Eye (tissue), 1 donor: ENCODE results near the gene RD3L.

Experiments
- DNase-seq: peaks from one replicate; pipeline ENCODE4 v3.0.0-alpha.2; 2015

Gene RD3L

GRCh38 chr14:103941973-103942736, at the start of gene RD3L:
RD3L (minus strand) TSS chr14:103942529; CDS start chr14:103941695, 834 bp downstream.
- no peak for DNase-seq

DNA sequence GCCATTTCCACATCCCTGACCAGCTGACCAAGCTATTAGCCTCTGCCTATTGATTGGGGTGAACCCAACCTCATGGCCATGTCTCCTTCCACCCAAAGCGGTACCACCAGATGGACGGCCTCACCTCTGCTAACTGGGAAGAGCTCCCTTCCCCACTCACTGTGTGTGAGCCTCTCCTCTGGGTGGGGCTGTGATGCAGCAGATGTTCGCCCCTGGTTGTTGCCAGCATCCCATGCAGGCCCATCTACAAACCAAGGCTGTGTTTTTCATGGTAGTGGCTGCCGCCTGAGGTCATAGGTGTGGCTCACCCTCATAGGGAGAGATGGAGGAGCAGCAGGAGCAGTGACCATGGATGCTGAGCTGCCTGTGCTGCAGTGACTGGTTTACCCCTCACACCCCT, 47.6 kb upstream of the RD3L start:
- no peak for DNase-seq

GRCh38 chr14:103989034-103989433, 46.7 kb upstream of the RD3L start:
- no peak for DNase-seq

DNA sequence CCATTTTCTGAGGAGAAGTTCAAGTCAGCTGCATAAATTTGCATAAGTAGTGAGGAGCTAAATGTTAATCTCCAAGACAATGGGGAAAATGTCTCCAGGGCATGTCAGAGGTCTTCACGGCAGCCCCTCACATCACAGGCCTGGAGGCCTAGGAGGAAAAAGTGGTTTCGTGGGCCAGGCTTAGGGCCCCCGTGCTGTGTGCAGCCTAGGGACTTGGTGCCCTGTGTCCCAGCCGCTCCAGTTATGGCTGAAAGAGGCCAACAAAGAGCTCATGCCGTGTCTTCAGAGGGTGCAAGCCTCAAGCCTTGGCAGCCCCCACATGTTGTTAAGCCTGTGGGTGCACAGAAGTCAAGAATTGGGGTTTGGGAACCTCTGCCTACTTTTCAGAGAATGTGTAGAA, 41.9 kb upstream of the RD3L start:
- no peak for DNase-seq

- peak; percentile 32 for DNase-seq
Observed at GRCh38 chr14:103980623-103981238, 38.4 kb upstream of the RD3L start.

- DNase-seq, result no peak
Observed at GRCh38 chr14:103974575-103974974, 32.2 kb upstream of the RD3L start.

GRCh38 chr14:103973354-103973753, 31.0 kb upstream of the RD3L start:
- DNase-seq, result peak; percentile 22

GRCh38 chr14:103969961-103970360, 27.6 kb upstream of the RD3L start:
- no peak for DNase-seq

DNA sequence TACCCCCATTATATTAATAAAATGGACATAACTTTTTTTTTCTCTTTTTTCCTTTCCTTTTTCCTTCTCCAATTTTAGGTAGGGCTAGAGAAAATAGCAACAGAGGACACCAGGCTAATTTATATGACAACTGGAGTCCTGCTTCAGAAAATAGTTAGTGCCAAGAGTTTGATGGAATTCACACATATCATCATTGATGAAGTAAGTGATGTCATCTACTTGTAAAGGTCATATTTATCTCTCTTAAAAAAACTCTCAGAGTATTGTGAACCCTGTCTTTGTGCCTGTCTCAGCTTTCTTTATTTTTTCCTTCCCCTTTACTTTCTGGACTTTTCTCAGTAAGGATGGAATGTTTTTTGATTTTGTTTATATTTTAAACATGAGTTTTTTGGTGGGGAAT, 24.3 kb upstream of the RD3L start:
- DNase-seq, result no peak

DNA sequence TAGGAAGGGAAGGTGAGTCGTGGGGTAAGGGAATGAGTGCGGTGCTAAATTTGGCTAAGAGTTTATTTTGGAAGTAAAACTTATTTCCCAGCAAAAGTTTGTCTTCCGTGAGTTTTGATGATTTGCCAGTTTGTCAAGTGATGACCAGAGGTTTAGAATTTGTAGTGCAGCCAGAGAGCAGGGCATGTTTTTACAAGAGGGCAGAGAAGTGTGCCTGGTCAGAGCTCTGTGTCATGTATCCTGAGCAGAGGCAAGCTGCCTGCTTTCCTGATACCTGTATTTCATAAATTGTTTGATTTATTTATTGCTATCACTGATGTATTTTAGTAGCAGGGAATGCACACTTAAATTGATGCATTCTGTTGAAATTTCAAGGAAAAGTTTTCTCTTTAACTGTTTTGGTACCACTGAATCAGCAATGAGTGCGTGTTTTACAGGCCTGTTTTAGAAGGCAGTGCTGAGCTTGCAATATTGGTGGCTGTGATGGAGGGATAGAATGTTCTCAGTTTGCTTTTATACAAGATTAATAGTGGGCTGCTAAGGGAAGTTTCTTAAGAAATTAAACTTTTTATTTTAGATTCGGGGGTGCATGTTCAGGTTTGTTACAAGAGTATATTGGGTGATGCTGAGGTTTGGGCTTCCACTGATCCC, 19.7 kb upstream of the RD3L start:
- DNase-seq, result no peak

GRCh38 chr14:103960457-103961055, 18.2 kb upstream of the RD3L start:
- peak; percentile 84 for DNase-seq

DNA sequence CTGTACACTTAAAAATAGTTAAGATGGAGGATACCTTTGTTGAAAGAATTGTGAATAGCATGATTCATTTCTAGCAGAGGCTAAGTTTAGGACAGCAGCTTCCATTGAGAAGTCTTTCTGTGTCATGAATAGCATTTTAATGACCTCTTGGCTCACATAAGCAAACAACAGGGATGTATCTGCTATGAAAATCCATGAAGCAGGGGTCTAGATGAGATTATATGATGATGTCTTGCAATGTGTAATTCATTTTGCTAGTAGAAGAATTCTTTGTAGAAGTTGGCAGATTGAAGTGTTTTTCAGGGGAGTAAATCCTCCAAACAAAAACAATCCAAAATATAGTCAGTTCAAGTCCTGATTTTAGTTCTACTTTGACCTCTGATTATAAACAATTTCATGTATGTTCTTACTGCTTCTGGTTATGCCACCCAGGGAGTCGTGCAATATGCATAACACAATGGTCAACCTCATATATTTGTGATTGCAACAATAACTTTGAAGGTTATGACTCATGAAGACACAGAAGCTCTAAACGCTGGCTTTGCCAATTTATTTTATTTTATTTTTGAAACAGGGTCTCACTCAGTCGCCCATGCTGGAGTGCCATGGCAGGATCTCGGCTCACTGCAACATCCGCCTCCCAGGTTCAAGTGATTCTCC, 6.9 kb upstream of the RD3L start:
- no peak for DNase-seq

DNA sequence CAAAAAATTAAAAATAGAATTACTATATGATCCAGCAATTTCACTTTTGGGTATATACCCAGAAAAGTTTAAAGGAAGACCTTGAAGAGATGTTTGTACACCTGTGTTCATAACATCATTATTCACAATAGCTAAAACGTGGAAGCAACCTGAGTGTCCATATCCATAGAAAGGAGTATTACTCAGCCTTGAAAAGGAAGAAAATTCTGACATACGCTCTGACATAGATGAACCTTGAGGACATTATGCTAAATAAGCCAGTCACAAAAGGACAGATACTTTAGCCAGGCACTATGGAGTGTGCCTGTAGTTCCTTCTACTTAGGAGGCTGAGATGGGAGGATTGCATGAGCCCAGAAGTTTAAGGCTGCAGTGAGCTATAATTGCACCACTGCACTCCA, 6.1 kb upstream of the RD3L start:
- DNase-seq, result no peak

DNA sequence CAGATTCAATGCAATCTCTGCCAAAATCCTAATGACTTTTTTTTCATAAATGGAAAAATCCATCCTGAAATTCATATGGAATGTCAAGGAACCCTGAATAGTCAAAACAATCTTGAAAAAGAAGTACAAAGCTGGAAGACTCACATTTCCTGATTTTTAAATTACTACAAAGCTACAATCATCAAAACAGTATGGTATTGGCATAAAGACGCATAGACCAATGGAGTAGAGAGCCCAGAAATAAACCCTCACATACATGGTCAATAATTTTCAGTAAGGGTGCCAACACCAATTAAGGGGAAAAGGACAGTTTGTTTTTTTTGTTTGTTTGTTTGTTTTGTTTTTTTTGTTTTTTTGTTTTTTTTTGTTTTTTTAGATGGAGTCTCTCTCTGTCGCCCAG, 4.6 kb upstream of the RD3L start:
- no peak for DNase-seq

GRCh38 chr14:103943673-103944072, 1.3 kb upstream of the RD3L start:
- DNase-seq, result peak; percentile 96

DNA sequence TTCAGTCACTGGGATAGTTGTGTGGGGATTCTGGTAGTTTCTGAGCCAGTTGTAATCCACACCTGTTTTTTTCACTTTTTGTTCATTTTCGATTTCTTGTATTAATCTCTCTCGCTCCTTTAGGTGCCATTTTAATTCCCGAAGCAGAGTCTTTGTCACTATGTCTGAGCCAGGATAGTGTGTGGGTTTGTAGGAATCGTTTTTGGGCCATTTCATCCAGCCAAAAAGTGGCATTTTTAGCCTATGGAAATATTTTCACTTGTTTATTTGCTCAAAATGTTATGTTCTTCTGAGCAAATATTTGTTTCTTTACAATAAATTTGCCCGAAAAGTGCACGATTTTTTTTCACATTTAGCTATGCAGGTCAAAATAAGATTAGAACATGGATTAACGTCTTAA, 867 bp downstream of the RD3L start:
- DNase-seq, result no peak

GRCh38 chr14:103935102-103935501, 7.2 kb downstream of the RD3L start:
- no peak for DNase-seq

DNA sequence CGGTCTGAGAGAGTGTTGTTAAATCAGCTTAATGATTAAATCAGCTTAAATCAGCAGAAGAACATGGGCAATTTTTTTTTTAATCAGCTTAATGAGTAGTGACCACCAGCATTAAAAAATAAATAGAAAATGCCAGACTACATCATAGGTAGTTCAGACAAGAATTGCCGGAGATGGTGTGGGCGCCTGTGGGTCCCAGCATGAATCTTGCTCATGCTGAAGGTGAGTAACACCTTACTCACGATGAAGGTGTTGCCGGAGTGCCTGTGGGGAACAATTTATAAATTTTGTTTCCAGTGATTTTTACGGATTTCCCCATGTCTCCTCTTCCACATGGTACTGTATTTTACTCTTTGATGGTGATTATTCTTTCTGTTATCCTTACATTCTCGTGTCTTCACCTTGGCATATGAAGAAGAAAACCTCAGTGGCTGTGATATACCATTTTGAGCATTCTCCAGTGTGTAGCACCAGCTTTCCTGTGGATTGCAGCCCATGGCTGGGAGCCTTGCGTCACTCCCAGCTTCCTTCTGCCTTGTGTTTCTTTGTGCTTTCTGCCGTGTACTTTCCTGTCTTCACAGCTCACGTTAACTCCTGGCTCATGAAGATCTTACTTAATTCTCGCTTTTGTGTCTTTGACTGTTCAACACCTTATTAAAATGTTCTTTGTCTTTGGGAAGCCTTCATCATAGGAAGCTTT, 9.4 kb downstream of the RD3L start:
- DNase-seq, result no peak

- no peak for DNase-seq
Observed at GRCh38 chr14:103931422-103931821, 10.9 kb downstream of the RD3L start.

DNA sequence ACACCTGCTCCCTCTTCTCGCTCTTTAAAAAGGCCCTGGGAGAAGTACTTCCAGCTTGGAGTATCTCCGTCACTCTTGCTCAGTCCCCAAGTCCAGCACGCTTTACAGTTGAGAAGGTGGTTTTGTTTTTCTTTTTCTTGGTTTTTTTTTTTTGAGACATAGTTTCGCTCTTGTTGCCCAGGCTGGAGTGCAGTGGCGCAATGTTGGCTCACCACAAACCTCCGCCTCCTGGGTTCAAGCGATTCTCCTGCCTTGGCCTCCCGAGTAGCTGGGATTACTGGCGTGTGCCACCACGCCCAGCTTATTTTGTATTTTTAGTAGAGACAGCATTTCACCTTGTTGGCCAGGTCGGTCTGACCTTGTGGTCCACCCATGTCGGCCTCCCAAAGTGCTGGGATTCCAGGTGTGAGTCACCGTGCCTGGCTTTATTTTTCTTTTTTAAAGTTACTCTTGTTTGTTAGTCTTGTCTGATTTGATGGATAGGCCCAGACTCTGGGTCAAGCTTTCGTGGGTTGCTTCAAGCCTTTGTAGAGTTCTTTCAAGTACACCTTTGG, 12.2 kb downstream of the RD3L start:
- DNase-seq, result no peak

DNA sequence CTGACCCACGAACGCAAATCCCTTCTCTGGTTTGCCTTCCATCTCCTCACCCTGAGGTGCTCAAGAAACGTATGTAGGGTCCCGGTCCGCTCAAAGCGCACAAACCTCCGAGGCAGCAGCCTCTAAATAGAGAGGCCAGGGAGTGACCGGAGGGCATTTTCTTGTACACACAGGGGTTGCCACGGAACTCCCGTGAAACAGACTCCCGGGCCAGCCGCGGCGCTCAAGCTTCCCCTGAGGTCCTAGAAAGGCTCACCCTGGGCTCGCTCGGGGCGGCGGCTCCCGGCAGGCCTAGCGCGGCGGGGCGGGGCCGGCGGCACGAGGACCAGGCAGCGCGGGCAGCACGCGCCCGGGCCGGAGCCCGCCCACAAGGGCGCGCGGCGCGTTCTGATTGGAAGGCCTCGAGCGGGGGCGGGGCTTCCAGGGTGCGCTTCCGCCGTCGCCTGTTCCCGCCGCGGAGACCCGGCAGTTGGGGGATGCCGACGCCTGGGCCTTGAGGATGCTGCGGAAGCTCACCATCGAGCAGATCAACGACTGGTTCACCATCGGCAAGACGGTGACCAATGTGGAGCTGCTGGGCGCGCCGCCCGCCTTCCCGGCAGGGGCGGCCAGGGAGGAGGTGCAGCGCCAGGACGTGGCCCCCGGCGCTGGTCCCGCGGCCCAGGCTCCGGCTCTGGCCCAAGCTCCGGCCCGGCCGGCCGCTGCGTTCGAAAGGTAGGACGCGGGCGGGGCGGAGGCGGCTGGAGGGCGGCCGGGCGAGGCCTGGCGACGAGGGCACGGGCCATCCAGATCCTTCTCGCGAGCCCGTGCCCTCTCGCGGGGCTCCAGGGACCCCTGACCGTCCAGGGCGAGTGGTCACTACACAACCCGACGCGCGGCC, 14.1 kb downstream of the RD3L start, which contains the start of gene TDRD9:
TSS of gene TDRD9 (plus strand) at position 446 of the 880 bp plus-strand sequence. CDS start at position 500, 54 bp downstream.
- no peak for DNase-seq
